ENCODE measurements around the gene ARHGAP20. TPM values are rescaled to one million over a fixed set of nuclear protein-coding genes. Genes with fewer than 3 reads are reported as not detected.

The ARHGAP20 gene
- 10 to 100 TPM; 10.5 to 19.5 (median 11.8) TPM for total RNA-seq

DNA sequence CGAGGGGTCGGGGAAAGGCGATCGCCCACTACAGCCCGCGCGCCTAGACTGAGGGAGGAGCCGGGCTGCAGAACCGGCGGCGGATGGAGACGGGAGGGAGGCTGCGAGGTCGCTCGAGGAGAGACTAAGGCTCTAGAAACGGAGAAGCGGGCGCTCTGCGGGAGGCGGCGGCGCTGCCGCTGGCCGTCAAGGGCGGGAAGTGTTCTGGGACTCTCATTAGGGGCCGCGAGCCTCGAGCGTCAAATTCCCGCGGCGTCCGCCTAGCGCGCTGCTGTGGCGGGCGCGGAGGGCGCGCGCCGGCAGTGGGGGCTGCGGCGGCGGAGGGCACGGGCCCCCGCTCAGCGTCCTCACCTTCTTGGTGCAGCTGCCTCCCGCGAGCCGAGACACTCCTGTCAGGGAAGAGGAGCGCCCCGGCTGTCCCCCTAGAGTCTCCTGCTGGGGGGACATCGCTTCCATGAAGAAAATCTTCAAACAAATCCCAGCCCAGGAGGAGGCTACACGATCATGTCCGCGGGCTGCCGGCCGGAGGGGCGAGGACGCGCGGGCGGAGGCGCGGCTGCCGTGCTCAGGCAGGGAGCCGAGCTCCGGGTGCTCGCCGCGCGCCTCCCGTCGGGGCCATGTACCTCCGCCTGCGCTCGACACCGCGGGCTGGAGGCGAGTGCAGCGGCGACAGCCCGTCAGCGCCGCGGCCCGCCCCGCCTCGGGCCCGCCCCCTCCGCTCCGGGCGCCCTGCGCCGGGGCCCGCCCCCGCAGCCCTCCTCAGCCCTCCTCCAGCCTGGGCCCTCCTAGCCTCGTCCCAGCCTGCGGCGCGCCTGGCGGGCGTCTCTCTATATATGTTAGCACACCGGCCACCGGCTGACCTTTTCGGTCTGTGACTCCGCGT lies at the start of gene ARHGAP20:
TSS of gene ARHGAP20 (minus strand) at position 662 of the 883 bp plus-strand sequence. CDS start at position 456, 206 bp downstream.
- intact Hi-C loops (cut with DNase I), result loop anchor here (5.0 kb wide), 1 partner anchor 520 kb away; no protein-coding TSS in a partner anchor
- peak; percentile 86 to 87 for DNase-seq
- WGBS, 2 donors, result 0% methylated on average over 20 to 25 of the region's 109 CpGs

GRCh38 chr11:110761991-110762390 lies 49.8 kb upstream of the ARHGAP20 start:
- H3K9me3 ChIP-seq, result no peaks in the 10 kb centered on the region
- DNase-seq, result no peak
- peak overlapping the region; percentile 14 to 77 (median 77) for H3K27ac ChIP-seq
- H3K27me3 ChIP-seq, result no peaks in the 10 kb centered on the region
- intact Hi-C loops (cut with DNase I), result no loop called here
- H3K4me3 ChIP-seq (replicated peaks in 1 of 3), result no peak overlapping the region
- WGBS, 2 donors, result 20 to 35% methylated on average over 1 of the region's 1 CpG
- TF ChIP-seq POLR2A (IDR thresholded peaks at IDR 0.05), result no peak
- TF ChIP-seq CTCF (IDR thresholded peaks at IDR 0.05), result no peak
- peaks cover 28 to 42% of the 10 kb centered on the region in 2 donors for H3K4me1 ChIP-seq
- no peaks in the 10 kb centered on the region for H3K36me3 ChIP-seq

More for the DNA sequence above, at the start of gene ARHGAP20:
- Histone ChIP-seq H3K4me1 (peaks cover 0 to 5% of the 10 kb centered on the region in 2 donors), H3K36me3 (no peaks in the 10 kb centered on the region), H3K27ac (peak within 1 kb of the TSS; percentile 61 to 89 (median 83)), H3K9me3 (no peaks in the 10 kb centered on the region), H3K27me3 (no peaks in the 10 kb centered on the region), H3K4me3 (replicated peaks in 1 of 3) (peak within 1 kb of the TSS; percentile 44 to 85 (median 67))
- peak; percentile 16 to 91 for TF ChIP-seq POLR2A (IDR thresholded peaks at IDR 0.05)
- TF ChIP-seq CTCF (IDR thresholded peaks at IDR 0.05), result peak in 2 of 6 experiments; percentile 5 to 19

- no peaks in the 10 kb centered on the region for H3K36me3 ChIP-seq
- no peaks in the 10 kb centered on the region for H3K27me3 ChIP-seq
- 88 to 94% methylated on average over 2 of the region's 2 CpGs for WGBS, 2 donors
- no peak overlapping the region for H3K4me3 ChIP-seq (replicated peaks in 1 of 3)
- DNase-seq, result no peak
- peaks cover 28 to 42% of the 10 kb centered on the region in 2 donors for H3K4me1 ChIP-seq
- no peak for TF ChIP-seq POLR2A (IDR thresholded peaks at IDR 0.05)
- TF ChIP-seq CTCF (IDR thresholded peaks at IDR 0.05), result no peak
- peak overlapping the region in 1 of 3 donors; percentile 54 for H3K27ac ChIP-seq
- no peaks in the 10 kb centered on the region for H3K9me3 ChIP-seq
- intact Hi-C loops (cut with DNase I), result no loop called here
Observed at GRCh38 chr11:110761131-110761530, 48.9 kb upstream of the ARHGAP20 start.

DNA sequence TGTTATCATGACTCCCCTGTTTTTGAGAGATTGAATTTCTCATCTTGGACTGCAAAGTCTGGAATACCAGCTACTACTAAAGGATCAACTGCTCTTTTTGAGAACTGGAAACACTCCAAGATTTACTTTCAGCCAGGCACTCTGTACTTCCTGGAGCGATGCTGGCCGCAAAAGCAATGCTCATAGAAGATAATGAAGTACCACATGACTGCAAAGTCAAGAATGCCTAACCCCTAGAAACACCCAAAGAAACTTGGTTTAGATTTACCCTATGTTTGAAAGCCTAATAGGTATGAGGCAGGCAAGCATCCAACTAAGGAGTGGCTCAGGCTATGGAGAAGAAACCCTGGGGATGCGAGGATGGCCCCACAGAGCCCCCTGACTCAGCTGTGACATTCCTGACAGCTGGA lies 47.7 kb upstream of the ARHGAP20 start:
- intact Hi-C loops (cut with DNase I), result no loop called here
- 6 to 8% methylated on average over 3 of the region's 3 CpGs for WGBS, 2 donors
- H3K9me3 ChIP-seq, result no peaks in the 10 kb centered on the region
- H3K27ac ChIP-seq, result peak overlapping the region; percentile 17 to 54 (median 53)
- no peak overlapping the region for H3K4me3 ChIP-seq (replicated peaks in 1 of 3)
- no peaks in the 10 kb centered on the region for H3K36me3 ChIP-seq
- H3K27me3 ChIP-seq, result no peaks in the 10 kb centered on the region
- H3K4me1 ChIP-seq, result peaks cover 28 to 42% of the 10 kb centered on the region in 2 donors
- TF ChIP-seq POLR2A (IDR thresholded peaks at IDR 0.05), result no peak
- no peak for TF ChIP-seq CTCF (IDR thresholded peaks at IDR 0.05)
- peak; percentile 67 to 69 for DNase-seq

All from thyroid gland (tissue), 4 donors.